ENCODE results near the gene CD47. TPM values are rescaled to one million over a fixed set of nuclear protein-coding genes. Genes with fewer than 3 reads are reported as not detected.
A peak's percentile ranks its signal among the peaks of the same experiment; 100 is the strongest.

The CD47 gene
- total RNA-seq, 1 experiment from 2014 or later = 16.3 TPM

DNA sequence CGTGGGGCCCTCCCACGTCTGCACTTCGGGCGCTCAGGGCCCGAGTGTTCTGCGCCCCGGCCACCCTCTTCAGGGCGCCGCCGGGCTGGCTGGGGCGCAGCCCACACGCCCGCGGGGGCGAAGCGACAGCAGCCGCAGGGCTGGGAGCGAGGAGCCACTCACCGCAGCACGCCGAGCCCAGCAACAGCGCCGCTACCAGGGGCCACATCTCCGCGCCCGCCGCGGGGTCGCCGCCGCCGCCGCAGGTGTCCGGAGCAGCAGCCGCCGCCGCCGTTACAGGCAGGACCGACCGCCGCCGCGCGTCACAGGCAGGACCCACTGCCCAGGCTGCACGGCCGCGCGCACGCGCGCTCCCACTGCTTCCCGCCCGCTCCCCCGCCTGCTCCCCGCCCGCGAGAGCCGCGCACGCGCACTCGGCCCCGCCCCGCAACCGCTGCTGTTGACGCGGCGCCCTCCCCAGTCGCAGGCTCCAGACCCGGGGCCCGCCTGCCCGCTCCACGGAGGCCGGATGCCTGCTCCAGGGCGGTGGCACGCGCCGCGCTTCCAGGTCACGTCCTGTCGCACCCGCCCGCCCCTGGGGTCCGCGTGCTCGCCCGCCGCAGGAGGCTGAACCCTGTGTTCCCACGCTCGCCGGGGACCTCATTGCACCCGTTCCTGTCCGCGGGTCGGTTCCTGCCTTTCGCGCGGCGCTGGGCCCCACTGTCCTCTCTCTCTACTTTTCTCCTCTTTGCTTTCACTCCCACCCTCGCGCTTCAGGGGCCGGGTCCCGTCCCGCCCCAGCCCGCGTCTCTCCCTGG, at the start of gene CD47 (continued):
- TF ChIP-seq, protein P1, sequence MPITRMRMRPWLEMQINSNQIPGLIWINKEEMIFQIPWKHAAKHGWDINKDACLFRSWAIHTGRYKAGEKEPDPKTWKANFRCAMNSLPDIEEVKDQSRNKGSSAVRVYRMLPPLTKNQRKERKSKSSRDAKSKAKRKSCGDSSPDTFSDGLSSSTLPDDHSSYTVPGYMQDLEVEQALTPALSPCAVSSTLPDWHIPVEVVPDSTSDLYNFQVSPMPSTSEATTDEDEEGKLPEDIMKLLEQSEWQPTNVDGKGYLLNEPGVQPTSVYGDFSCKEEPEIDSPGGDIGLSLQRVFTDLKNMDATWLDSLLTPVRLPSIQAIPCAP (CRISPR knock-in tag; IDR thresholded peaks at IDR 0.05) = no peak
- TF ChIP-seq NFATC4 (CRISPR knock-in tag; IDR thresholded peaks at IDR 0.05) = no peak
- no peak for TF ChIP-seq MXD4 (CRISPR knock-in tag; IDR thresholded peaks at IDR 0.05; ENCODE audit: borderline replicate concordance)
- TF ChIP-seq ZNF121 (CRISPR knock-in tag; IDR thresholded peaks at IDR 0.05) = no peak
- TF ChIP-seq, protein P2, sequence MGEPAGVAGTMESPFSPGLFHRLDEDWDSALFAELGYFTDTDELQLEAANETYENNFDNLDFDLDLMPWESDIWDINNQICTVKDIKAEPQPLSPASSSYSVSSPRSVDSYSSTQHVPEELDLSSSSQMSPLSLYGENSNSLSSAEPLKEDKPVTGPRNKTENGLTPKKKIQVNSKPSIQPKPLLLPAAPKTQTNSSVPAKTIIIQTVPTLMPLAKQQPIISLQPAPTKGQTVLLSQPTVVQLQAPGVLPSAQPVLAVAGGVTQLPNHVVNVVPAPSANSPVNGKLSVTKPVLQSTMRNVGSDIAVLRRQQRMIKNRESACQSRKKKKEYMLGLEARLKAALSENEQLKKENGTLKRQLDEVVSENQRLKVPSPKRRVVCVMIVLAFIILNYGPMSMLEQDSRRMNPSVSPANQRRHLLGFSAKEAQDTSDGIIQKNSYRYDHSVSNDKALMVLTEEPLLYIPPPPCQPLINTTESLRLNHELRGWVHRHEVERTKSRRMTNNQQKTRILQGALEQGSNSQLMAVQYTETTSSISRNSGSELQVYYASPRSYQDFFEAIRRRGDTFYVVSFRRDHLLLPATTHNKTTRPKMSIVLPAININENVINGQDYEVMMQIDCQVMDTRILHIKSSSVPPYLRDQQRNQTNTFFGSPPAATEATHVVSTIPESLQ (CRISPR knock-in tag; IDR thresholded peaks at IDR 0.05) = no peak
- TF ChIP-seq, protein P3, sequence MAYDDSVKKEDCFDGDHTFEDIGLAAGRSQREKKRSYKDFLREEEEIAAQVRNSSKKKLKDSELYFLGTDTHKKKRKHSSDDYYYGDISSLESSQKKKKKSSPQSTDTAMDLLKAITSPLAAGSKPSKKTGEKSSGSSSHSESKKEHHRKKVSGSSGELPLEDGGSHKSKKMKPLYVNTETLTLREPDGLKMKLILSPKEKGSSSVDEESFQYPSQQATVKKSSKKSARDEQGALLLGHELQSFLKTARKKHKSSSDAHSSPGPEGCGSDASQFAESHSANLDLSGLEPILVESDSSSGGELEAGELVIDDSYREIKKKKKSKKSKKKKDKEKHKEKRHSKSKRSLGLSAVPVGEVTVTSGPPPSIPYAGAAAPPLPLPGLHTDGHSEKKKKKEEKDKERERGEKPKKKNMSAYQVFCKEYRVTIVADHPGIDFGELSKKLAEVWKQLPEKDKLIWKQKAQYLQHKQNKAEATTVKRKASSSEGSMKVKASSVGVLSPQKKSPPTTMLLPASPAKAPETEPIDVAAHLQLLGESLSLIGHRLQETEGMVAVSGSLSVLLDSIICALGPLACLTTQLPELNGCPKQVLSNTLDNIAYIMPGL (CRISPR knock-in tag; IDR thresholded peaks at IDR 0.05) = peak; percentile 88; the same call in 1 of the 2 replicates
- no peak; the same call in 1 of the 2 replicates for TF ChIP-seq FOXP1 (CRISPR knock-in tag; IDR thresholded peaks at IDR 0.05; ENCODE audit: borderline replicate concordance)
- no peak for TF ChIP-seq NR3C1 (CRISPR knock-in tag; conservative IDR thresholded peaks at IDR 0.05; ENCODE audit: low read depth)
- TF ChIP-seq ZNF138 (CRISPR knock-in tag; conservative IDR thresholded peaks at IDR 0.05) = no peak
- TF ChIP-seq JAZF1 (CRISPR knock-in tag; IDR thresholded peaks at IDR 0.05) = no peak
- TF ChIP-seq ZNF671 (CRISPR knock-in tag; IDR thresholded peaks at IDR 0.05) = no peak
- TF ChIP-seq, protein P4, sequence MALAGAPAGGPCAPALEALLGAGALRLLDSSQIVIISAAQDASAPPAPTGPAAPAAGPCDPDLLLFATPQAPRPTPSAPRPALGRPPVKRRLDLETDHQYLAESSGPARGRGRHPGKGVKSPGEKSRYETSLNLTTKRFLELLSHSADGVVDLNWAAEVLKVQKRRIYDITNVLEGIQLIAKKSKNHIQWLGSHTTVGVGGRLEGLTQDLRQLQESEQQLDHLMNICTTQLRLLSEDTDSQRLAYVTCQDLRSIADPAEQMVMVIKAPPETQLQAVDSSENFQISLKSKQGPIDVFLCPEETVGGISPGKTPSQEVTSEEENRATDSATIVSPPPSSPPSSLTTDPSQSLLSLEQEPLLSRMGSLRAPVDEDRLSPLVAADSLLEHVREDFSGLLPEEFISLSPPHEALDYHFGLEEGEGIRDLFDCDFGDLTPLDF (CRISPR knock-in tag; IDR thresholded peaks at IDR 0.05) = no peak
- TF ChIP-seq RORB (CRISPR knock-in tag; IDR thresholded peaks at IDR 0.05) = no peak
- TF ChIP-seq, protein P5, sequence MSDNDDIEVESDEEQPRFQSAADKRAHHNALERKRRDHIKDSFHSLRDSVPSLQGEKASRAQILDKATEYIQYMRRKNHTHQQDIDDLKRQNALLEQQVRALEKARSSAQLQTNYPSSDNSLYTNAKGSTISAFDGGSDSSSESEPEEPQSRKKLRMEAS (CRISPR knock-in tag; IDR thresholded peaks at IDR 0.05) = peak; percentile 70; the same call in 1 of the 2 replicates
- TF ChIP-seq ATF1 (CRISPR knock-in tag; IDR thresholded peaks at IDR 0.05) = no peak
- TF ChIP-seq, protein P6, sequence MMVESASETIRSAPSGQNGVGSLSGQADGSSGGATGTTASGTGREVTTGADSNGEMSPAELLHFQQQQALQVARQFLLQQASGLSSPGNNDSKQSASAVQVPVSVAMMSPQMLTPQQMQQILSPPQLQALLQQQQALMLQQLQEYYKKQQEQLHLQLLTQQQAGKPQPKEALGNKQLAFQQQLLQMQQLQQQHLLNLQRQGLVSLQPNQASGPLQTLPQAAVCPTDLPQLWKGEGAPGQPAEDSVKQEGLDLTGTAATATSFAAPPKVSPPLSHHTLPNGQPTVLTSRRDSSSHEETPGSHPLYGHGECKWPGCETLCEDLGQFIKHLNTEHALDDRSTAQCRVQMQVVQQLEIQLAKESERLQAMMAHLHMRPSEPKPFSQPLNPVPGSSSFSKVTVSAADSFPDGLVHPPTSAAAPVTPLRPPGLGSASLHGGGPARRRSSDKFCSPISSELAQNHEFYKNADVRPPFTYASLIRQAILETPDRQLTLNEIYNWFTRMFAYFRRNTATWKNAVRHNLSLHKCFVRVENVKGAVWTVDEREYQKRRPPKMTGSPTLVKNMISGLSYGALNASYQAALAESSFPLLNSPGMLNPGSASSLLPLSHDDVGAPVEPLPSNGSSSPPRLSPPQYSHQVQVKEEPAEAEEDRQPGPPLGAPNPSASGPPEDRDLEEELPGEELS (CRISPR knock-in tag; IDR thresholded peaks at IDR 0.05) = no peak; the same call in 1 of the 2 replicates
- TF ChIP-seq, protein P7, sequence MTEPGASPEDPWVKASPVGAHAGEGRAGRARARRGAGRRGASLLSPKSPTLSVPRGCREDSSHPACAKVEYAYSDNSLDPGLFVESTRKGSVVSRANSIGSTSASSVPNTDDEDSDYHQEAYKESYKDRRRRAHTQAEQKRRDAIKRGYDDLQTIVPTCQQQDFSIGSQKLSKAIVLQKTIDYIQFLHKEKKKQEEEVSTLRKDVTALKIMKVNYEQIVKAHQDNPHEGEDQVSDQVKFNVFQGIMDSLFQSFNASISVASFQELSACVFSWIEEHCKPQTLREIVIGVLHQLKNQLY (CRISPR knock-in tag; IDR thresholded peaks at IDR 0.05) = no peak
- TF ChIP-seq GABPB1 (CRISPR knock-in tag; IDR thresholded peaks at IDR 0.05) = no peak
- TF ChIP-seq JUN (CRISPR knock-in tag; IDR thresholded peaks at IDR 0.05) = no peak
- TF ChIP-seq ZNF219 (CRISPR knock-in tag; IDR thresholded peaks at IDR 0.05; ENCODE audit: borderline replicate concordance) = peak; percentile 31; the same call in 1 of the 2 replicates
- TF ChIP-seq ZNF317 (CRISPR knock-in tag; IDR thresholded peaks at IDR 0.05; ENCODE audit: borderline replicate concordance, low read depth) = no peak; the same call in 1 of the 2 replicates
- TF ChIP-seq MYBL2 (CRISPR knock-in tag; IDR thresholded peaks at IDR 0.05) = no peak; the same call in 1 of the 2 replicates
- TF ChIP-seq, protein P8, sequence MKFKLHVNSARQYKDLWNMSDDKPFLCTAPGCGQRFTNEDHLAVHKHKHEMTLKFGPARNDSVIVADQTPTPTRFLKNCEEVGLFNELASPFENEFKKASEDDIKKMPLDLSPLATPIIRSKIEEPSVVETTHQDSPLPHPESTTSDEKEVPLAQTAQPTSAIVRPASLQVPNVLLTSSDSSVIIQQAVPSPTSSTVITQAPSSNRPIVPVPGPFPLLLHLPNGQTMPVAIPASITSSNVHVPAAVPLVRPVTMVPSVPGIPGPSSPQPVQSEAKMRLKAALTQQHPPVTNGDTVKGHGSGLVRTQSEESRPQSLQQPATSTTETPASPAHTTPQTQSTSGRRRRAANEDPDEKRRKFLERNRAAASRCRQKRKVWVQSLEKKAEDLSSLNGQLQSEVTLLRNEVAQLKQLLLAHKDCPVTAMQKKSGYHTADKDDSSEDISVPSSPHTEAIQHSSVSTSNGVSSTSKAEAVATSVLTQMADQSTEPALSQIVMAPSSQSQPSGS (CRISPR knock-in tag; IDR thresholded peaks at IDR 0.05; ENCODE audit: borderline replicate concordance, low read depth) = no peak
- no peak; the same call in 1 of the 2 replicates for TF ChIP-seq ZBTB21 (CRISPR knock-in tag; IDR thresholded peaks at IDR 0.05; ENCODE audit: borderline replicate concordance)
- TF ChIP-seq SOX15 (CRISPR knock-in tag; IDR thresholded peaks at IDR 0.05) = no peak
- no peak for TF ChIP-seq EMX1 (CRISPR knock-in tag; IDR thresholded peaks at IDR 0.05)
- no peak for TF ChIP-seq GTF2I (CRISPR knock-in tag; conservative IDR thresholded peaks at IDR 0.05)
- TF ChIP-seq, protein P9, sequence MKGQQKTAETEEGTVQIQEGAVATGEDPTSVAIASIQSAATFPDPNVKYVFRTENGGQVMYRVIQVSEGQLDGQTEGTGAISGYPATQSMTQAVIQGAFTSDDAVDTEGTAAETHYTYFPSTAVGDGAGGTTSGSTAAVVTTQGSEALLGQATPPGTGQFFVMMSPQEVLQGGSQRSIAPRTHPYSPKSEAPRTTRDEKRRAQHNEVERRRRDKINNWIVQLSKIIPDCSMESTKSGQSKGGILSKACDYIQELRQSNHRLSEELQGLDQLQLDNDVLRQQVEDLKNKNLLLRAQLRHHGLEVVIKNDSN (CRISPR knock-in tag; IDR thresholded peaks at IDR 0.05) = no peak
